IMR-90 (cell line): Measurements from ENCODE around the gene RAD51AP1. TPM values are rescaled to one million over a fixed set of nuclear protein-coding genes. Genes with fewer than 3 reads are reported as not detected.

Experiments
- ATAC-seq: fragments of 200-7000 bp; cut with Tn5 transposase; 2 replicates; pipeline ENCODE4 v1.9.1; 2020; ENCODE audit warnings: low read depth, mild to moderate bottlenecking, moderate library complexity
- Bru-seq: library from RNA; stranded (reverse); fragments of 400-500 nt; gene quantifications from one replicate; lab custom pipeline; 2021; lab: Mats Ljungman, UMichigan
- BruChase-seq, 2 experiments: library from RNA; stranded (reverse); fragments of 400-500 nt; gene quantifications; one replicate each; lab custom pipeline; 2021; lab: Mats Ljungman, UMichigan
- BruUV-seq: library from RNA; stranded (reverse); fragments of 400-500 nt; replicated peaks from 2 replicates; lab custom pipeline; 2021; lab: Mats Ljungman, UMichigan
- CTCF ChIA-PET: fragments of 300-600 bp; formaldehyde crosslinking; extraction: SDS; loops from one replicate; lab custom pipeline; 2021; ENCODE audit warnings: antibody characterized with exemption; lab: Yijun Ruan, JAX
- POLR2A ChIA-PET: fragments of 300-600 bp; sonication (Branson Sonifier 250); formaldehyde crosslinking; loops from one replicate; lab custom pipeline; 2022; ENCODE audit warnings: antibody characterized with exemption; ENCODE audit not compliant: unreplicated experiment; lab: Charles Lee
- DNase-seq: peaks from one replicate; pipeline ENCODE4 v3.0.0; 2013
- H2AFZ ChIP-seq: replicated peaks from 2 replicates; pipeline ENCODE3; 2013; ENCODE audit warnings: low read length, mild to moderate bottlenecking; ENCODE audit not compliant: poor library complexity
- H2AK5ac ChIP-seq: 2 replicates; pipeline ENCODE4 v1.6.1; 2013; ENCODE audit warnings: low read depth, low read length, inconsistent platforms
- H2AK9ac ChIP-seq: replicated peaks from 2 replicates; pipeline ENCODE3; 2013; ENCODE audit warnings: mild to moderate bottlenecking, low read depth, low read length, moderate library complexity; ENCODE audit not compliant: poor library complexity
- H2BK120ac ChIP-seq: 2 replicates; pipeline ENCODE4 v1.6.1; 2013; ENCODE audit warnings: low read depth, low read length, inconsistent platforms
- H2BK15ac ChIP-seq: 3 replicates; pipeline ENCODE4 v1.6.1; 2013; ENCODE audit warnings: low read depth, low read length, inconsistent platforms
- H2BK20ac ChIP-seq: 2 replicates; pipeline ENCODE4 v1.6.1; 2013; ENCODE audit warnings: low read depth, mild to moderate bottlenecking, inconsistent platforms, low read length, moderate library complexity
- H2BK5ac ChIP-seq: 2 replicates; pipeline ENCODE4 v1.6.1; 2013; ENCODE audit warnings: mild to moderate bottlenecking, low read depth, low read length, inconsistent platforms; ENCODE audit not compliant: poor library complexity, severe bottlenecking
- H3K14ac ChIP-seq: replicated peaks from 2 replicates; pipeline ENCODE4 v1.6.1; 2013; ENCODE audit warnings: low read depth, low read length, inconsistent platforms
- H3K18ac ChIP-seq: 2 replicates; pipeline ENCODE4 v1.6.1; 2013; ENCODE audit warnings: low read depth, low read length, control low read depth
- H3K23ac ChIP-seq: 2 replicates; pipeline ENCODE4 v1.6.1; 2013; ENCODE audit warnings: low read depth, low read length, inconsistent platforms
- H3K27ac ChIP-seq: 2 replicates; pipeline ENCODE4 v1.5.1; 2013; ENCODE audit warnings: mild to moderate bottlenecking, control low read depth, low read length; ENCODE audit not compliant: insufficient read depth
- H3K27me3 ChIP-seq: 2 replicates; pipeline ENCODE4 v1.6.1; 2013; ENCODE audit warnings: low read length; ENCODE audit not compliant: control insufficient read depth, insufficient read depth
- H3K36me3 ChIP-seq: 2 replicates; pipeline ENCODE4 v1.6.1; 2013; ENCODE audit warnings: low read length, mixed read lengths; ENCODE audit not compliant: control insufficient read depth, insufficient read depth
- H3K4ac ChIP-seq: 2 replicates; pipeline ENCODE4 v1.6.1; 2013; ENCODE audit warnings: low read depth, low read length, inconsistent platforms
- H3K4me1 ChIP-seq: 2 replicates; pipeline ENCODE4 v1.6.1; 2013; ENCODE audit warnings: low read length, mixed read lengths; ENCODE audit not compliant: control insufficient read depth, insufficient read depth
- H3K4me2 ChIP-seq: 2 replicates; pipeline ENCODE4 v1.6.1; 2013; ENCODE audit warnings: low read depth, mild to moderate bottlenecking, control low read depth, low read length, moderate library complexity
- H3K4me3 ChIP-seq: 2 replicates; pipeline ENCODE4 v1.5.1; 2013; ENCODE audit warnings: low read depth, mild to moderate bottlenecking, control low read depth, low read length, moderate library complexity; ENCODE audit not compliant: insufficient read depth
- H3K56ac ChIP-seq: 2 replicates; pipeline ENCODE4 v1.6.1; 2013; ENCODE audit warnings: low read length, inconsistent platforms; ENCODE audit not compliant: insufficient read depth; ENCODE audit errors: extremely low read depth
- H3K79me1 ChIP-seq, 2 experiments: 2 replicates each; pipeline ENCODE4 v1.6.1; 2013; ENCODE audit warnings: low read length in 2 of 2, inconsistent platforms in 1 of 2, low read depth in 1 of 2
- H3K9ac ChIP-seq: 2 replicates; pipeline ENCODE4 v1.6.1; 2013; ENCODE audit warnings: low read depth, low read length, control low read depth
- H3K9me1 ChIP-seq: 2 replicates; pipeline ENCODE4 v1.6.1; 2013; ENCODE audit warnings: low read length, inconsistent platforms; ENCODE audit not compliant: insufficient read depth
- H3K9me3 ChIP-seq: 2 replicates; pipeline ENCODE4 v1.6.1; 2013; ENCODE audit warnings: low read length; ENCODE audit not compliant: control insufficient read depth, insufficient read depth
- H4K20me1 ChIP-seq: 2 replicates; pipeline ENCODE4 v1.6.1; 2013; ENCODE audit warnings: low read length, inconsistent platforms; ENCODE audit not compliant: insufficient read depth
- H4K5ac ChIP-seq: 2 replicates; pipeline ENCODE4 v1.6.1; 2013; ENCODE audit warnings: mild to moderate bottlenecking, low read depth, low read length, control low read depth
- H4K8ac ChIP-seq, 2 experiments: 2 replicates each; pipeline ENCODE4 v1.6.1; 2013; ENCODE audit warnings: low read depth in 2 of 2, low read length in 2 of 2, control low read depth in 1 of 2, inconsistent platforms in 1 of 2
- H4K91ac ChIP-seq: 2 replicates; pipeline ENCODE4 v1.6.1; 2013; ENCODE audit warnings: low read depth, low read length, inconsistent platforms; ENCODE audit not compliant: insufficient read depth
- BHLHE40 ChIP-seq: fragments of 150-350 bp; IDR thresholded peaks from 2 replicates; pipeline ENCODE4 v1.6.1; 2016; ENCODE audit warnings: mild to moderate bottlenecking, low read depth, low read length
- CHD1 ChIP-seq: IDR thresholded peaks from 2 replicates; pipeline ENCODE4 v1.6.1; 2012; ENCODE audit warnings: low read depth, low read length, improper control_type of control experiment
- CTCF ChIP-seq: conservative IDR thresholded peaks from 2 replicates; pipeline ENCODE4 v1.5.1; 2012; ENCODE audit warnings: mild to moderate bottlenecking, low read depth, low read length, improper control_type of control experiment
- ELK1 ChIP-seq: fragments of 150-350 bp; IDR thresholded peaks from 2 replicates; pipeline ENCODE4 v1.6.1; 2016; ENCODE audit warnings: low read depth, mild to moderate bottlenecking, low read length, moderate library complexity, borderline replicate concordance
- MAFK ChIP-seq: IDR thresholded peaks from 2 replicates; pipeline ENCODE4 v1.6.1; 2012; ENCODE audit warnings: low read depth, low read length, improper control_type of control experiment
- MXI1 ChIP-seq: IDR thresholded peaks from 2 replicates; pipeline ENCODE4 v1.6.1; 2012; ENCODE audit warnings: low read depth, mild to moderate bottlenecking, low read length, moderate library complexity, borderline replicate concordance
- NFE2L2 ChIP-seq: fragments of 150-350 bp; IDR thresholded peaks from 2 replicates; pipeline ENCODE4 v1.6.1; 2016; ENCODE audit warnings: low read depth, mild to moderate bottlenecking, low read length
- POLR2A ChIP-seq: IDR thresholded peaks from 2 replicates; pipeline ENCODE4 v1.6.1; 2012; ENCODE audit warnings: mild to moderate bottlenecking, low read depth, low read length
- RAD21 ChIP-seq: IDR thresholded peaks from 2 replicates; pipeline ENCODE4 v1.6.1; 2012; ENCODE audit warnings: low read length, improper control_type of control experiment
- RCOR1 ChIP-seq: IDR thresholded peaks from 2 replicates; pipeline ENCODE4 v1.6.1; 2012; ENCODE audit warnings: mild to moderate bottlenecking, low read length, improper control_type of control experiment; ENCODE audit not compliant: insufficient replicate concordance
- USF2 ChIP-seq: fragments of 150-350 bp; IDR thresholded peaks from 2 replicates; pipeline ENCODE4 v1.6.1; 2017; ENCODE audit warnings: mild to moderate bottlenecking, antibody characterized with exemption, low read length, low read depth
- WGBS, 2 experiments: methylation state at CpG; one replicate each; pipeline versions ENCODE4 v1.1.5 to v1.1.7; 2013; ENCODE audit warnings: missing lambda C conversion rate in 2 of 2; ENCODE audit not compliant: insufficient read length in 1 of 2; ENCODE audit errors: extremely low coverage in 2 of 2; 5-methylcytosine and 5-hydroxymethylcytosine counted together
- dilution Hi-C: fragments of 300-500 bp; cut with HindIII; formaldehyde crosslinking; loops from one replicate; pipeline ENCODE4 v1.14.3; 2018; ENCODE audit warnings: low sequenced_read_pairs; ENCODE audit not compliant: unreplicated experiment
- in situ Hi-C: fragments of 300-500 bp; cut with MboI; formaldehyde crosslinking; loops from 3 replicates; pipeline ENCODE4 v1.14.3; 2019; ENCODE audit warnings: low sequenced_read_pairs, inconsistent platforms, mixed read lengths
- intact Hi-C: fragments of 100-400 bp; cut with micrococcal nuclease; formaldehyde crosslinking; loops from 2 replicates; pipeline ENCODE4 v1.10.0; 2022
- long read RNA-seq: library from polyadenylated mRNA; unstranded; transcript quantifications from one replicate; pipeline ENCODE4 v2.0.0, GENCODE V29; 2021; ENCODE audit not compliant: unreplicated experiment
- polyA plus RNA-seq, 3 experiments: library from polyadenylated mRNA; depleted of rRNA; stranded (reverse); fragments of >200 nt; gene quantifications; 2 replicates each; pipeline ENCODE4 v1.2.3, GENCODE V29; 2012; ENCODE audit warnings: low replicate concordance in 1 of 3
- total RNA-seq: library from RNA; depleted of rRNA; stranded (reverse); fragments of >200 nt; gene quantifications from 2 replicates; pipeline ENCODE4 v1.2.3, GENCODE V29; 2012; rRNA removed

The RAD51AP1 gene
- total RNA-seq = 6.5 and 15.3 TPM in 2 replicates
- 9.8 and 10.2 TPM in 2 replicates for polyA plus RNA-seq (2012; rRNA removed)
- polyA plus RNA-seq (2012; cell fraction: cytosol; rRNA removed) = 0.47 and 0.48 TPM in 2 replicates
- 0.81 and 5.3 TPM in 2 replicates for polyA plus RNA-seq (2012; cell fraction: nucleus; rRNA removed; ENCODE audit: low replicate concordance)
- Bru-seq, nascent RNA = percentile 48 among the genes with signal in this experiment
- BruChase-seq, experiment 1, labeled RNA remaining after a 6-hour chase = percentile 37 among the genes with signal in this experiment
- percentile 38 among the genes with signal in this experiment for BruChase-seq, experiment 2, labeled RNA remaining after a 2-hour chase
- long read RNA-seq, partial matches to known transcripts = 2 of 4 reads
- long read RNA-seq, other reads (novel, unspliced or antisense) = 0 of 4 reads

GRCh38 chr12:4538207-4539160 is at the start of gene RAD51AP1:
Gene RAD51AP1, plus strand, starts transcription at chr12:4538890. Its CDS starts 50 bp downstream, at chr12:4538940.
- Histone ChIP-seq H3K4me1 (no peaks in the 10 kb centered on the region), H3K4me2 (peak within 1 kb of the TSS; percentile 82), H2BK20ac (peak within 1 kb of the TSS; percentile 92), H3K36me3 (no peaks in the 10 kb centered on the region; the same call in 1 of the 2 replicates), H3K14ac (peak within 1 kb of the TSS; percentile 93), H2AK9ac (peak within 1 kb of the TSS; percentile 65), H3K9me3 (no peaks in the 10 kb centered on the region), H3K4me3 (peak within 1 kb of the TSS; percentile 97), H2BK5ac (peak within 1 kb of the TSS; percentile 94), H3K27ac (peak within 1 kb of the TSS; percentile 86), H2AFZ (peak within 1 kb of the TSS; percentile 99), H2BK15ac (peak within 1 kb of the TSS; percentile 48; the same call in 2 of the 3 replicates), H4K5ac (peak within 1 kb of the TSS; percentile 95), H3K18ac (peak within 1 kb of the TSS; percentile 73), H4K91ac (peak within 1 kb of the TSS; percentile 82), H3K27me3 (no peaks in the 10 kb centered on the region), H3K23ac (peak within 1 kb of the TSS; percentile 90), H3K9ac (peak within 1 kb of the TSS; percentile 99), H2AK5ac (no peak within 1 kb of the TSS), H4K8ac (peak within 1 kb of the TSS; percentile 13 to 98), H3K56ac (peak within 1 kb of the TSS; percentile 99), H3K9me1 (no peaks in the 10 kb centered on the region), H4K20me1 (no peaks in the 10 kb centered on the region), H2BK120ac (peak within 1 kb of the TSS; percentile 98), H3K4ac (peak within 1 kb of the TSS; percentile 88), H3K79me1 (peaks cover 13 to 29% of the 10 kb centered on the region in 2 experiments)
- DNase-seq = peak; percentile 97
- dilution Hi-C loops (no loop called here), in situ Hi-C loops (no loop called here), intact Hi-C loops (loop anchor here (5.0 kb wide), 3 partner anchors 109 to 219 kb away; partner anchors contain the start of genes AKAP3, NDUFA9 and TIGAR)
- BruUV-seq = no TSS peak
- peak; percentile 100 for ATAC-seq
- WGBS, 2 experiments = 1% methylated on average over 25 of the region's 49 CpGs; no CpG with 5 or more reads in 1 of the 2 experiments
- ChIA-PET CTCF (no interaction called here), POLR2A (interaction anchor here (0.6 kb wide), 1 partner anchor 78 kb away, joined by 3 read pairs; no protein-coding TSS in a partner anchor)
- TF ChIP-seq CTCF (no peak), ELK1 (no peak), USF2 (peak; percentile 68; the same call in 1 of the 2 replicates), RCOR1 (no peak), NFE2L2 (no peak), POLR2A (no peak), MXI1 (peak; percentile 69), CHD1 (no peak), MAFK (no peak), RAD21 (no peak), BHLHE40 (no peak)
